Colonic mucosa (tissue), 4 donors: ENCODE data around the gene IL26. TPM values are rescaled to one million over a fixed set of nuclear protein-coding genes. Genes with fewer than 3 reads are reported as not detected.
A peak's percentile ranks its signal among the peaks of the same experiment; 100 is the strongest.

ENCODE experiments used
- DNase-seq: peaks from one replicate; pipeline ENCODE4 v3.0.0-alpha.2; 2020
- H3K27ac ChIP-seq: fragments of 200-600 bp; one replicate; pipeline ENCODE4 v1.8.0; 2021
- H3K27me3 ChIP-seq: fragments of 200-600 bp; one replicate; pipeline ENCODE4 v1.8.0; 2021
- H3K36me3 ChIP-seq: fragments of 200-600 bp; one replicate; pipeline ENCODE4 v1.8.0; 2021
- H3K4me1 ChIP-seq: fragments of 200-600 bp; one replicate; pipeline ENCODE4 v1.8.0; 2021; ENCODE audit warnings: mild to moderate bottlenecking
- H3K4me3 ChIP-seq: fragments of 200-600 bp; one replicate; pipeline ENCODE4 v1.8.0; 2021
- H3K9ac ChIP-seq, 2 donors: one replicate each; pipeline ENCODE4 v1.7.0; 2013; ENCODE audit warnings: control low read depth in 2 of 2, low read depth in 2 of 2, low read length in 2 of 2
- H3K9me3 ChIP-seq: fragments of 200-600 bp; one replicate; pipeline ENCODE4 v1.8.0; 2021
- CTCF ChIP-seq: fragments of 200-600 bp; IDR thresholded peaks from one replicate; pipeline ENCODE4 v1.8.0; 2022; ENCODE audit warnings: antibody characterized with exemption, mild to moderate bottlenecking
- intact Hi-C: fragments of 100-400 bp; cut with DNase I; formaldehyde crosslinking; loops from one replicate; pipeline ENCODE4 v1.14.1; 2022
- total RNA-seq, 2 donors: library from RNA; stranded (reverse); fragmentation: NEBNext Ultra II Directional in 1 of 2; extraction: Animal tissue kit (Norgen Biotek cat#: 25700) in 1 of 2; gene quantifications; one replicate each; pipeline ENCODE4 v1.2.1, GENCODE V29; 2021
- donor health status: healthy.
- donor health status: DM: no; HTN: no; CAD: no.
- donor health status: DM: no; HTN: no; CAD: no.

Gene IL26
- total RNA-seq, 2 donors from 2014 or later = not detected

GRCh38 chr12:68250454-68250853 is 24.8 kb upstream of the IL26 start:
- intact Hi-C loops = no loop called here
- Histone ChIP-seq H3K27me3 (no peaks in the 10 kb centered on the region), H3K4me1 (no peaks in the 10 kb centered on the region), H3K36me3 (no peaks in the 10 kb centered on the region), H3K27ac (no peak overlapping the region), H3K9ac (no peak overlapping the region), H3K4me3 (no peak overlapping the region), H3K9me3 (no peaks in the 10 kb centered on the region)
- no peak for TF ChIP-seq CTCF
- DNase-seq = no peak

DNA sequence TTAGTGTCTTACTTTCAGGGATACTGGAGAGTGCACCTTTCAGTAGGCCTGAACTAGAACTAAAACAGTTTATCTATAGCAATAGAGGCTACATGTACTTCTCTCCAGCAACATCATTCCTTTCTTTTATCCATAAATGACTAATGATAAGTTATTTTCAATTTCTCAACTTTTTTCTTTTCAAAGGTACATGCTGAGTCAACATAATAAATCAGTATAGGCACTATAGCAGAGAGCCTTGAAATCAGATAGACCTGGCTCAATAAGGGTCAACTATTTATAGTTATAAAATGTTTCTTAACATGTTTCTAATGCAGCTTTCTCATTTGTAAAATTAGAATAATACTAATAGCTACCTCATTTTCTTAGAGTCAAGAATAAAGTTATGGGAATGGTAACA is 22.2 kb upstream of the IL26 start:
- no peak for TF ChIP-seq CTCF
- Histone ChIP-seq H3K36me3 (no peaks in the 10 kb centered on the region), H3K9me3 (no peaks in the 10 kb centered on the region), H3K9ac (no peak overlapping the region), H3K27me3 (no peaks in the 10 kb centered on the region), H3K27ac (no peak overlapping the region), H3K4me1 (no peaks in the 10 kb centered on the region), H3K4me3 (no peak overlapping the region)
- intact Hi-C loops = no loop called here
- DNase-seq = no peak

- no peak for DNase-seq
- H3K9me3 ChIP-seq = no peaks in the 10 kb centered on the region
- TF ChIP-seq CTCF = no peak
- no peaks in the 10 kb centered on the region for H3K4me1 ChIP-seq
- H3K27me3 ChIP-seq = no peaks in the 10 kb centered on the region
- no peaks in the 10 kb centered on the region for H3K36me3 ChIP-seq
- intact Hi-C loops = no loop called here
- H3K4me3 ChIP-seq = no peak overlapping the region
- no peak overlapping the region for H3K27ac ChIP-seq
- no peak overlapping the region for H3K9ac ChIP-seq
Observed at GRCh38 chr12:68246350-68246749, 20.7 kb upstream of the IL26 start.

DNA sequence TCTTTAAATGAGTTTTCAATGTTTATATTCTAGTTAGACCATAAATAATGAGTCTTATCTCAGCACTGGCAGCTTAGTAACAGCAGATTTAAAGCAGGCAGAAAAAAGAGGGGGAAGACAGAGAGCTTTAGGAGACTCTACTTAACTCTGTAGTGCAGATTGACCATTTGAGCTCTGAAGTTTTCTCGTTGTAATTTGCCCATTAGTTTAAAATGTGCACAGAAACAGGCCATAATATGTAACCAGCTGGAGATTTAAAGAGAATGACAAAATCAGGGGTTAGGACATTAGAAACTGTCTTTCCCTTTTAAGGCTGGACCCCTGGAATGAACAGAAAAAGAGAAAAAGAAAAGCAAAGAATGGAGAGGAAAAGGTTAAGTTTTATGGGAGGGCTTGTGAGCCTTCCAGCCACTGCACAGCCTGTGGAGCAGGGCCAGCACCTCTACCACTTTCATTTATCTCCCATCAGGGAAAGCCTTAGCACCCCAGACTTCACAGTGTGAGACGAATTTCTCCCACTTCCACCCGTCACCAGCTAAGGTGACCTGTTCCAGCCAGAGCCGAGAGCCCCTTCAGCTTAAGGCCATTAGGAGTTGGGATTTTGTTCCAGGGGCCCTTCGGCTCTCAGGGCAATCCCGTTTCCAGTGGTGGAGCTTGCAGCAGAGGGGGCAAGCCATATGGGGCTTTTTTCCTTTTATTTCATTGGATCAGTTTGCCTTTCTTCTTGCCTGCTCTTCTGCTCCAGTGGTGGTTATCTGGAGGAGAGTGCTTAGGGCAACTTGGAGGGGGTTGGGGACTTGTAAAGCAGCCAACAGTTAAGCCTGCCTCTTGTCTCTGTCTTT is 19.8 kb upstream of the IL26 start:
- intact Hi-C loops = no loop called here
- no peak for DNase-seq
- H3K9me3 ChIP-seq = no peaks in the 10 kb centered on the region
- no peak overlapping the region for H3K27ac ChIP-seq
- H3K36me3 ChIP-seq = no peaks in the 10 kb centered on the region
- no peak for TF ChIP-seq CTCF
- H3K9ac ChIP-seq = no peak overlapping the region
- H3K27me3 ChIP-seq = no peaks in the 10 kb centered on the region
- peak overlapping the region; percentile 10 for H3K4me3 ChIP-seq
- H3K4me1 ChIP-seq = no peaks in the 10 kb centered on the region

DNA sequence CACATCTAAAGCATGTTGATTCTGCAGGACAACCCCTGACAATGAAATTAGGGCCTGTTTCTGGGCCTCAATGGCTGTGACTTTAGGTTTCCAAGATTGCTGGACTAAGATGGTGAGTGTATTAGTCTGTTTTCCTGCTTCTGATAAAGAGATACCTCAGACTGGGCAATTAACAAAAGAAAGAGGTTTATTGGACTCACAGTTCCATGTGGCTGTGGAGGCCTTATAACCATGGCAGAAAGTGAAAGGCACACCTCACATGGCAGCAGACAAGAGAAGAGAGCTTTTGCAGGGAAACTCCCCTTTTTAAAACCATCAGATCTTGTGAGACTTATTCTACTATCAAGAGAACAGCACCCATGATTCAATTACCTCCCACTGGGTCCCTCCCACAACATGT is 17.2 kb upstream of the IL26 start:
- TF ChIP-seq CTCF = no peak

More for the DNA sequence above, 17.2 kb upstream of the IL26 start:
- H3K4me1 ChIP-seq = no peaks in the 10 kb centered on the region
- H3K27ac ChIP-seq = no peak overlapping the region
- no peak for DNase-seq
- H3K27me3 ChIP-seq = no peaks in the 10 kb centered on the region
- H3K9me3 ChIP-seq = no peaks in the 10 kb centered on the region
- intact Hi-C loops = no loop called here
- H3K9ac ChIP-seq = no peak overlapping the region
- H3K36me3 ChIP-seq = no peaks in the 10 kb centered on the region
- no peak overlapping the region for H3K4me3 ChIP-seq
